Stimulated activated CD4-positive, alpha-beta T cell treated with anti-CD3 and anti-CD28 coated beads, TNF-alpha, amount 100 ng/mL, for 4 hours (primary cell): ENCODE results near the gene NUDT12.

ENCODE experiments used
- DNase-seq, 3 experiments: peaks; one replicate each; pipeline ENCODE4 v3.0.0-alpha.2; 2020; ENCODE audit warnings: low read depth in 3 of 3

NUDT12 gene

DNA sequence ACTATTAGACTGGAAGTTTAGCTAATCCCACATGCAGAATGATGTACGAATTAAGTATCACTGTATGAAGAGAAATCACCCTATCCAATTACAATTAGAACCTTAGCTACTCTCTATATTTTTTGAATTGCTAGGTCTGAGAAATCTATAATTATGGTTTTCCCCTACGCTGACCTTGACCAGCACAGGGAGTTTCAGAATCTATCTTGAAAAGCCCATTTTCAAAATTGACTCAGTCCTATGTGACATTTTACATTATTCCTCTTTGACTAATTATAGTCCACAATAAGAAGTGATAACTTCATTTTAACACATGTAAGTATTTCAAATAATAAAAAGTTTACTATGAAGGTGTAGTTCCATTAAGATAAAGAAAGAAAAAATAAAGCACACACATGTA is 21.5 kb downstream of the NUDT12 start:
- no peak for DNase-seq

DNA sequence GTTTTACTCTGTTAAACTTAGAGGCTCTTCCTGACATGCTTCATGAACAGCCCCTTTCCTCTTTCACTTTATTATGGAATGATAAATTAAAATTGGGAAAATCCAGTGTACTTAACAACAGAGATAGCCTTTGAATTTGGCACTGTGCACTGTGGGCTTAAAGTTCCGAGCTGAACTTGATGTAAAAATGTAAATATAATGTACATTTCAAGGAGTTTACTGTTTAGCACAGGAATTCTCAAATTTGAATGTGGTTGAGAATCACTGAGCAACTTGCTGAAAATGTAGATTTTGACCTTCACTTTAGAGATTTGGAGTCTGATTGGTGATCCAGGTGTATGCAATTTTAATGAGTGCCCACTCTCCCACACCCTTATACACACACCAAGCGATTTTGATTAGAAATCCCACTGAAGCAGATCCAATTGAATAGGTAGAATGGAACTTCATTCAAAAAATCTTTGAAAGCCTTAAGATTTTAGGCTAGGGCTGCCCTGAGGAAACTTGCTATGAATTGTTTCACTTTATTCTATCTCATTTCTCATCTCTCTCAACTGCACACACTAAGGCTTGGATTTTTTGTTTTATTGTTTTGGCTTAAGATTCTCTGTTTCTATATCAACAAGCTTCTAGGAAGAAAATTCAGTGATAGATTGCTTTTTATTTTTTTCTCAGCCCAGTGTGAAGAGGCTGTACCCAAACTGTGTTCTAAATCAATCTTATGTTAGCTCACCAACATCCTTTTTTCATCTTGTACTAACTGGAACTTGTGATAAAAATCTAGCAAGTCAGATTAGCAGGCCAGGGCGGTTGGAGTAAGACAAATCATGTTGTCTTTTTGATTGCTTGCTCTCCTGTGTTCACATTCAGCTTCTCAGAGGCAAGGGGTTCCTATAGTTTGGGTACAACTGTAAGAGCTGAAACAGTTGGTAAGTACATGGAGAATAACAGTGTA is 22.9 kb downstream of the NUDT12 start:
- DNase-seq, result no peak

DNA sequence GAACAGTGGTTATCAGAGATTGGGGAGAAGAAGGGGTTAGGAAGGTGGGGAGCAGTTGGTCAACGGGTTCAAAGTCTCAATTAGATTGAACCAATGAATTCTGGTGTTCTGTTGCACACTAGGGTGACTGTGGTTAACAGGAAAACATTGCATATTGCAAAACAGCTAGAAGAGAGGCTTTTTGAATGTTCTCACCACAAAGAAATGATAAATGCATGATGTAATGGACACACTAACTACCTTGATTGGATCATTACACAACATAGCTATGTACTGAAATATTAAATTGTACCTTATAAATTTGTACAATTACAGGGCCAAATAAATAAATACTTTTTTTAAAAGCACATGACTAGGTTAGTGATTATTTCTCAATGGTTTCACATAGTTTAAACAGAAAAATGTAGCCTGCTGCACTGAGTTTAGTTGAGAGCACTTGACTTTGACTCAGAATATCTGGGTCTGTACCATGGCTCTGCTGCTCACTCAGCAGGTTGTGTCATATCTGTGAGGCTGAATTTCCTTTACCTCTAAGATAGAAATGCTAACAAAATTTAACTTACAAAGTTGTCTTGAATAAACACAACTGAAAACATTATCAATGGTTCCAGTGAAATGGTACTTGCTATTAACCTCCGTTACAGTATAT is 30.4 kb downstream of the NUDT12 start:
- DNase-seq, result no peak

DNA sequence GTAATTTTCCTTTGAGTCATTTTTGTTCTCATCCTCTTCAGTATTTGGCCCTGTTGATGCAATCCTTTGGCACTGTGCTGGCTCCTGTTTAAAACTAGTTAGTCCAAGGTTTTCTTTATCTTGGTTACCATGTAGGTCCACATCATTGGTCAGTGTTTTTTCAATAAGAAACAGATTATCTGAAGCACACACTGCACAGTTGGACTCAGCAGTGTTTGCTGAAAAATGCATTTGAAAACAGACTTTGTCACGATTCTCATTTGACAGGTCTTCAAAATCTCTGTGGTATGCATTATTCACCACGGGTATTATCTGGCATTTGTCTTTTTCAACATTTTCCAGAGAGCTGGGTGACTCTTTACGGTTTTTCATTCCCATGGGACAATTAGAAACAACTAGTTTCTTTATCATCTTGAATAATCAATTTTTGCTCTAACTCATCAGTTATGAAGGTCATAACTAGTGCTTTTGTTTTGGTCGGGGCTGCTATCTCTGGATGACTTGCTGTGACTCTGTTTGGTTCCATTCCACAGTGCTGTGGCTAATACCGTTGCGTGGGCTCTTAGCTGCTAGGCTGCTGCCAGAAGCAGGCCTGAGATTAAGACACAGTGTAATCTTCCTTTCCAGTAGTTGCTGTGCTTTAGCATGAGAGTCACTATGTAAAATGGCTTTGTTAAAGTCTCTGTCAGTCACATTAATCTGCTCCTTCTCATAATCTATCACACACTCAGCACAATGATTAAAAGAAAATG is 36.2 kb downstream of the NUDT12 start:
- DNase-seq, result no peak

DNA sequence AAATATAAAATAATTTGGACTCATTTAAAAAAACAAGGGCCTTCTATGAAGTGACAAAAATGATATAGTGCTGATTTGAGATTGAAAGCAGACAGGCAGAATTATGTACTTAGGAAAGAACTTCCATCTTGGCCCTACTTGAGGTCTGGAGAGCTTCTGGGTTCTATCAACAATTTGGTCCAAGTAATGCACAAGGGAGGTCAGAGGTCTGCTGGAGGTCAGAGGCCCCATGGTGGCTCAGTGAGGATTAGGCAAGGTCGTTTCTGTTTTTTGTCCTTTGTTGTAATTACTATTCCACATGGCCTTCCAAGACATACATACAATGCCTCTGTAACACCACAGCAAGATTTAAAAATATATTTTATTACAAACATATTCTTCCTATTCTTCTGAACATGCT is 37.2 kb downstream of the NUDT12 start:
- no peak for DNase-seq

DNA sequence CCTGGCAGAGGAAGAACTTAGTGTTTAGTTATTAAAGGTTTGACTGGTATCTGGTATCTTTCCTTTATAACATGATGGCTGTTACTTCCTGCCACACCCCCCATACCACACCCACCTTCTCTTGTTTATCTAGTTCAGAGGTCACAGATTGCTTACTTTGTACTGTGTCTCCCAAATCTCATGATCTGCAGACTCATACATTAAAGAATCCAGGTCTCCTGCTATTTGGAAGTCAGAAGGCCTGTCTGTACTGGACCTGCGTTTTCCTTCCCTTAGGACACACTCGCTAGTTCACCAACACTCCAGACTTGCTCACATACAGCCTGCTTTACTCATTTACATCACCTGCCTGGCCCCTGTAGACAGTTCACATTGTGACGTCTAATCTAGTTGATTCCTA is 39.3 kb downstream of the NUDT12 start:
- no peak for DNase-seq

DNA sequence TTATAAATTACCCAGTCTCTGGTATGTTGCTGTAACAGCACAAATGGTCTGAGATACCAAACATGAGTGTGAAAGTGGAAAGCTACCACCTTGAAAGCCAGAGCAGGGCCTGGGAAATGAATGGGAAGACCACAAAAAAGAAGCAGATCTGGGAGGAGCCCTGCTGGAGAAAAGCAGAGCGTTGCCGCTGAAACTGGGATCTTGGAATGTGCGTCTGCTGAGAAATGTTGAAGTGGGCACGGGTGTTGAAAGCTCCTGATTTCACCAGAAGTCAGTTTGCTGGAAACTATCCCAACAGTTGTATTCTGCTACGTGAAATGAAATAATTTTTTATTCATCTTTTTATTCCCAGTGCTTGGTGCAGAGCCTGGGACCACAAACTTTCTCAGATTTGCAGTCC is 40.0 kb downstream of the NUDT12 start:
- DNase-seq, result no peak

DNA sequence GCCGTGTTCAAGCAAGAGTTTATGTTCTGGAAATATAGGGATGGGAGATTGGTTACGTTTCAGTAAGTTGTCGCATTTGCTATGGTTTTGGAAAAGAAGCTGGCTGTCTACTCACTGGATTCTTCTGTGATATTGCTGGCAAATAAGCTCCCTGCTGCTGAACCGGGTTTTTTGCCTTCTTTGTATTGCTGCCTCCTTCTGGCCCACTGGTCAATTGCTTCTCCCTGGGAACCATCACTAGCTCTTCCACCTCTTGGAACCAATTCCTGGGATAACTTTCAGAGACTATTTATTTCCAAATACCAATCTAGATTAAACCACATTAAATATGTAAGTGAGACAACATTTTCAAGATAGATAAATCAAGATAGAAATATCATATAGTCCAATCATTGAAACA is 43.0 kb downstream of the NUDT12 start:
- DNase-seq, result no peak

DNA sequence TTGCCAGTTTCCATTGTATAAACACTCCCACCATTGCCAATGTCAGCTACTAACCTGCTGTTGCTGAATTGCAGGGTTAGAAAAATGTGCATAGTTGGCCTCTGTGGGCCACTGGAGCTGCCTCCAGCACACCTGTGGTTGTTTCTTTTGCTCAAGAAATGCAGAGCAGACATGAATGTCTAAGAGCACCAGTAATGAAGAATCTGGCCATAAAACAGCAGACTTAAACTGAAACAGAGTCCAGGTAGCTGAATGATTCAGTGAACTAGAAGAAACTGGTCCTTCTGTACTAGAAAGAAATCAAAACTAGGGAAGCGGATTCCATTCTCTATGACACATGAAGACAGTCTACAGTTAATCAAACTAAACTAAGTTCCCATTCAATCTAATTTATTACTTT is 48.2 kb downstream of the NUDT12 start:
- no peak for DNase-seq

DNA sequence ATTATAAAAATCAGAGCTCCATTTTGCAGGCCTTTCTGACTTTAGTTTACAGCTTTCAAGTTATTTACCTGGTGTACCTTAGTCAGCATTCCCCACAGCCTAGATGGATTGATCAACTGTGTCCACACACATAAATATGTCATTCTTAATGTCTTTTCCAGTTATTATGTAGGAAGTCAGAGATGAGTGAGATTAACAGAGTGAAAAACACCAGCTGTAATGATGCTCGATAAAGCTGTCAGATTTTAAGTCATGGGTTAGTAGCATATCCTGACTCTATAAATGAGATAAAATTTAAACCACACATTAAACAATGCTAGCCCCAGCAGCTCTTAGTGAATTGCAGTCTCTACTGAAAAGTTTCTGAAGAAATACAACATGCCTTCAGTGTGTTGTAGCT is 48.9 kb downstream of the NUDT12 start:
- DNase-seq, result no peak

DNA sequence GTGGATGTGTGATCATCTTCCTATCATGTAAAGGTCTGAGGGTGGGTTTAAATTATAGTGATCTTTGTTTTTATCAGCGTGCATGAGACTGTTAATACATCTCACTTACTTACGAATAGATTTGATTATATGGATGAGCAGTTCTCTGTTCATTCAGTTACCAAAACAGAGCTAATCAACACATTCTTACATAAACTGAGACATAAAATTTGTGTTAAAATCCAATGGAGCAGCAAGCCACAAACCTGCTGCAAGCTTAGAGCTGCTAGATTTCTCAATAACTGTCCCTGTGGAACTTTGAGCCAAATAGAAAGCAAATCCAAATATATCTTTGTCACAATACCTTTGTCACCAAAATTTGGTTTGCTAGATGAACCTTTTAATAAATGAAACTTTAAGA is 50.1 kb downstream of the NUDT12 start:
- DNase-seq, result no peak

DNA sequence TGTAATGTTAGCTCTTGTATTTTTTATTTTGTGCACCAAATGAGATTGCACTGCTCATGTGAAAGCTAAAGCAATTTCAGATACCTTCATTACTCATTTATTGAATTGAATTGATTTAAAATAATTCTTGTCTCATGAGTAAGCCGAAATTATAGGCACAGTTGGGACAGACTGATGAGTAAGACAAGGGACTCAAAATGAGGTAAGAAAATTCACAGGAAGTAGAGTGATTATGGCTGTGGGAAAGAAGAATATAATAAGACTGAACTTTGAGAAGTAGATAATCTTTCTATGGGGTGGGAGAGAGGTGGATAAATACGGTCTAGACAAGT is 51.1 kb downstream of the NUDT12 start:
- DNase-seq, result no peak

DNA sequence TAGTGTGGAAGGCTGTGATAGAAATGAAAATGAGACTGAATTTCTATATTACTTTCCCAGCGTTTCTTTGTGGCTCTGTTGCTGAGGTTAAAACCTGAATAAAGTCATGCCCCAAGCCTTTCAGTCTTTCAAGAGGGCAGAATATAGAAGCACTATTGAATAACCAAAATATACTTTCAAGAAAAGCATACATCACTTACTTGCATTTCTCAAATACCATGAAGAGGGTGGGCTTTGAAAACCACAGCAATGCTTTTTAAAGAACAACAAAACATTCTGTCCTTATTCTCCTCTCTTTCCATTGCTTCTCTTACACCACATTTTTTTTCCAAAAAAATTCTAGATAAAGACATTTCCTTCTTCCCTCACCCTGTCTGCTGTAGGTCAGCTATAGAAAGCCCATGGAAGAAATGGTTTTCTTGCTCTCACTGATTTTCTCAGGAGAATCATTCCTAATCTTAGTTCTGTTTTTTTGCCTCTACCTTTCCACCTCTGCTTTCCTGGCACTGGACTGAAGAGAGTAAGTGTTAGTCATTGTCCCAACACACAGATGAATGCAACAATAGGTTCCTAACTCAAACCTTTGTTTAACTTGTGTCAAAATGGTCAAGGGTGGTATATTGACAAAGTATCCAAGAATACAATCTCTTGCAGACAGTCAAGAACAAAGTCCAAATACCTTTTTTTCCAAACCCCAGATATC is 51.6 kb downstream of the NUDT12 start:
- no peak for DNase-seq

DNA sequence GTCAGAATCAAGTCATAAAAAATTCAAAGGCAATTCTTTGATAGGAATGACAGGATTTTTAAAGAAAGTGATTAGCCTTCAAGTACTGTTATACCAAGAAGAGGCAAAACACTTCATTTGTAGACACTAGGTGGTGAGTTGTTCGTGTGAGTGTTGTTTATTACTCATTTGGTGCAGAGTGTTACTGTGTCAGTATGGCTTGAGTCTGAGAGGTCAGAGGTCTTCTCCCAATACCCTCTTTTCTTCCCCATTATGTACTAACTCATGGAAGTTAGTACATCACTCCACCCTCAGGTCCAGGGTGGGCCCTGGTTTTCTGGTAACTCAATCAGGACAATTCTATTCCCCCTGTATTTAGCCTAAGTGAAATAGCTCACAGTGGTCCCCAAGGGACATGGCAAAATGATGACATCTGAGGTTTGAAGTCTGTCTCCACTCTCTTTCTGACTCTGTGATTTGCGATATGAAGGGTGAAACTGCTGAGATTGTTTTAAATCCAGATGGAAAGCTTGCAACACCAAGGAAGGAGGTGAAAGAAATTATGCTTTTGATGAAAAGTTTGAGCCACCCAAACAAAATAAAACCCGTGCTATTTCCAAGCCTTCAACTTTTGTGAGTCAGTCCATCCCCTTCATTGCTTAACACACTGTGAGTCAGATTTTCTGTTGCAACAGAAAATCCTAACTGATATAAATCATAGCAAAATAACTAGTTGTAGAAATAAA is 56.8 kb downstream of the NUDT12 start:
- DNase-seq, result no peak

DNA sequence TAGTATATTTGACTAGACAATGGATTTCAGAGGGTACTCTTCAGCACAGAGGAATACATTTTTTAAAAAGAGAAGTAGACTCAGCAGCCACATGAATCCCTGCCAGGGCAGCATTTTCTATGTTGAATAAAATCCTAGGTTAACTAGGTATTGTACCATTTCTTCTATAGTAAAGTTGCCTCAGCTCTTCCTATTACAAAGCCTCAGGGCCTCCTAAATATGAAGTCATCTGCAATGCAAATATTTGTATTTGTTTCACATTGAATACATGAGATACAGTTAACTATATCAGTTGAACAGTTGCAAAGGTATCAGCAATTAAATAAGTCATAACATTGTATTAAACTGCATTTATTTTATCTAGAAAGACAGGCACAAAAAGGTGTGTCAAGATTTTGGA is 59.5 kb downstream of the NUDT12 start:
- no peak for DNase-seq

DNA sequence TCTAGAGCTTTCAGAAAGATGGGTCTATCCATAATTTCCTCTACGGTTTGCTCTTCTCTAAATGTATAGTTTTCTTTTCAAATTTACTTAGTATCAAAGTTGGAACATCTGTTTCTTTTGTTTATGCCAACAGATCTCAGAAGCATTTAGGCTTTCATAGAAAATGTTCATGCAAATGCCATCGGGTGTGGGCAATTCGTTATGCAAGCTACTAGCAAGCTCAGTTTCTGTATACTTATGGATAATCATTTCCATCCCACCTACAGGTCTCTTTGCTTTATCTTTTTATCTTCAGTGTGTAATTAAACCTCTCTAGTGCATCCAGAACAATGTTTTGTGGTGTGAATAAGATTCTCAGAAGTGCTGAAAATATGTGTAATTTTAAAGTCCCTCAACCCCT is 59.9 kb downstream of the NUDT12 start:
- DNase-seq, result no peak
